AG09319 (cell line): ENCODE data around the gene ARHGAP26.

ENCODE experiments used
- DNase-seq: peaks from one replicate; pipeline ENCODE4 v3.0.0-alpha.2; 2010; ENCODE audit warnings: low read depth; ENCODE audit errors: extremely low read depth
- TF ChIP-seq, protein P1 (sequence below): IDR thresholded peaks from 2 replicates; pipeline ENCODE4 v1.5.1; 2011; ENCODE audit warnings: low read depth, mild to moderate bottlenecking, inconsistent platforms, low read length, moderate library complexity

ARHGAP26 gene

DNA sequence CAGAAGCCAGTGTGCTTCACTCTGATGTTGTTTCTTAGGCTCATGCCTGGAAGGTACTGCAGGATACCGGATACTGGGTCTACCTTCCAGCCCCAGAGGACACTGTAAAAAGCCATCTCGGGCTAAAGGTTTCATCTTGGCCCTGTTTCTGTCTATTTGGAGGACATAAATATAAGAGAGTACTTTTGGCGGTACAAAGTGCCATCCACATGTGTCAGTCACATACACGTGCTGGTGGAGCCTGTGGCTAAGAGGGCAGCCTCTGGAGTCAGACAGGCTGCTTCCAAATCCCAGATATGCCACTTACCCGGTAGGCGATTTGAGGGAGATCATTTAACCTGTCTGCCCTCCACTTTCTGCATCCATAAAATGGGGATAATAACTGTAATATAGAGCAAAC lies 472.9 kb downstream of the ARHGAP26 start:
- DNase-seq = no peak
- TF ChIP-seq, protein P1, sequence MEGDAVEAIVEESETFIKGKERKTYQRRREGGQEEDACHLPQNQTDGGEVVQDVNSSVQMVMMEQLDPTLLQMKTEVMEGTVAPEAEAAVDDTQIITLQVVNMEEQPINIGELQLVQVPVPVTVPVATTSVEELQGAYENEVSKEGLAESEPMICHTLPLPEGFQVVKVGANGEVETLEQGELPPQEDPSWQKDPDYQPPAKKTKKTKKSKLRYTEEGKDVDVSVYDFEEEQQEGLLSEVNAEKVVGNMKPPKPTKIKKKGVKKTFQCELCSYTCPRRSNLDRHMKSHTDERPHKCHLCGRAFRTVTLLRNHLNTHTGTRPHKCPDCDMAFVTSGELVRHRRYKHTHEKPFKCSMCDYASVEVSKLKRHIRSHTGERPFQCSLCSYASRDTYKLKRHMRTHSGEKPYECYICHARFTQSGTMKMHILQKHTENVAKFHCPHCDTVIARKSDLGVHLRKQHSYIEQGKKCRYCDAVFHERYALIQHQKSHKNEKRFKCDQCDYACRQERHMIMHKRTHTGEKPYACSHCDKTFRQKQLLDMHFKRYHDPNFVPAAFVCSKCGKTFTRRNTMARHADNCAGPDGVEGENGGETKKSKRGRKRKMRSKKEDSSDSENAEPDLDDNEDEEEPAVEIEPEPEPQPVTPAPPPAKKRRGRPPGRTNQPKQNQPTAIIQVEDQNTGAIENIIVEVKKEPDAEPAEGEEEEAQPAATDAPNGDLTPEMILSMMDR = no peak

DNA sequence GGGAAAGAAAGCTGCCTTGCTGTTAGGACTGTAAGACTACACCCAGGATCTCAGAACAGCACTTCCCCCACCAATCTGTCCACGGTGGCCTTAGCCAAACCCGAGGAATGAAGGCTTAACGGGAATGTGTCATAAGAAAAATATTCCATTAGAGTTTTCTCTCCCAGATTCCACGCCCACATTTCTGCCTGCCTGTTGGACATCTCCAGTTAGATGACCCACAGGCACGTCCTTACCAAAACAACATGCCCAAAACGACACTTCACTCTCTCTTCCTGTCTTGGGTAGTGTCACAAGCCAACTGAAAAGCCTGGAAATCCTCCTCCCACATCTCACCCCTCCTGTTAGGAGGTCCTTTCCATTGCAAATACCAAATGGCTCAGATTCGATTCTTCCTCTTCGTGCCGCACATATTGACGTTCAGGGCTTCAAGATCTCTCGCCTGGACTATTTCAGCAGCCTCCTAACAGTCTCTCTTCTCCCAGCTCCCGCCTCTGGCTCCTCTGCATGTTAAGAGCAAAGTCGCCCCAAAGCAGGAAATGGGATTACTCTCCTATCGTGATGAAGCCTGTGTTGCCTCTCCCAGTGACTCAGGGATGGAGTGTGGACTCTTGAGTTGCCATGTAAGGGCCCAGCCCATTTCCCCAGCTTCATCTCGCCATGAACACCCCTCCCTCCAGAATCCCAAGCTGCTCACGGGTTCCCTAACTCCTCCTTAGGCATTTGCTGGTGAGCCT lies 474.0 kb downstream of the ARHGAP26 start:
- TF ChIP-seq, protein P1 = no peak
- DNase-seq = peak; percentile 93

DNA sequence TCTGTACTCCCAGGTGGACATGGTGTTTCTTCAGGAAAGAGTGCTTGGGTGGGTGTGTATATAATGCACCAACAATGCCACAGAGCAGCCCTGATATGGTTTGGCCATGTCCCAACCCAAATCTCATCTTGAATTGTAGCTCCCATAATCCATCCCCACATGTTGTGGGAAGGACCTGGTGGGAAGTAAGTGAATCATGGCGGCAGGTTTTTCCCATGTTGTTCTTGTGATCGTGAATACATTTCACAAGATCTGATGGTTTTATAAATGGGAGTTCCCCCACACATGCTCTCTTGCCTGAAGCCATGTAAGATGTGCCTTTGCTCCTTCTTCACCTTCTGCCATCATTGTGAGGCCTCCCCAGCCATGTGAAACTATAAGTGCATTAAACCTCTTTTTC lies 474.8 kb downstream of the ARHGAP26 start:
- TF ChIP-seq, protein P1 = no peak

DNA sequence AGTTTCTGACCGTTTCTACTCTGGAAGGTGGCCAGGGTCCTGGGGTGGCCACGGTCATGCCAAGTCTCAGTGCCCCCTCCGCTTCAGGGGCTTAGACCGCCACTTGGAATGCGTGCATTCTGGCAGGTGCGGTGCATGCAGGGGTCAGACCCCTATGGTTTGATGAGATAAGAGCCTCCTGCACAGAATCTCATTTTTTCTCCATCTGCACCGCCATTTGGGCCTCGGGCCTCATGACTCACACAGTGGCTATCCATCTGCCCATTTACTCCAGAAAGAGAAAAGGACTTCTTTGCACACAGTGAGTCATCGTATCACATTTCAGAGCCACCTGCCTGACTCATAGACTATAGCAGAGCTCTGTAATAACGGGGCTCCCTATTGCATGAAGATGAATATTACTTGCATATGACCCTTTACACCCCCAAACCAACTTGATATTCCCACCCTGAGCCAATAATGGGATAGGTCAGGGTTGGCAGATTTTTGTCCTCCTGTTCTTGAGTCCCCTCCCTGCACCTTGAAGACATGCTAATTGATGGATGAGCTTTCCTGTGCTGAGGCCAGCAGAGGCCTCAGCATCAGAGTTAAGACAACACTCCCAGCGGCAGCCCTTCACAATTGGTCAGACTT lies 475.9 kb downstream of the ARHGAP26 start:
- TF ChIP-seq, protein P1 = no peak
- peak; percentile 65 for DNase-seq

More for the DNA sequence above, 474.8 kb downstream of the ARHGAP26 start:
- no peak for DNase-seq

DNA sequence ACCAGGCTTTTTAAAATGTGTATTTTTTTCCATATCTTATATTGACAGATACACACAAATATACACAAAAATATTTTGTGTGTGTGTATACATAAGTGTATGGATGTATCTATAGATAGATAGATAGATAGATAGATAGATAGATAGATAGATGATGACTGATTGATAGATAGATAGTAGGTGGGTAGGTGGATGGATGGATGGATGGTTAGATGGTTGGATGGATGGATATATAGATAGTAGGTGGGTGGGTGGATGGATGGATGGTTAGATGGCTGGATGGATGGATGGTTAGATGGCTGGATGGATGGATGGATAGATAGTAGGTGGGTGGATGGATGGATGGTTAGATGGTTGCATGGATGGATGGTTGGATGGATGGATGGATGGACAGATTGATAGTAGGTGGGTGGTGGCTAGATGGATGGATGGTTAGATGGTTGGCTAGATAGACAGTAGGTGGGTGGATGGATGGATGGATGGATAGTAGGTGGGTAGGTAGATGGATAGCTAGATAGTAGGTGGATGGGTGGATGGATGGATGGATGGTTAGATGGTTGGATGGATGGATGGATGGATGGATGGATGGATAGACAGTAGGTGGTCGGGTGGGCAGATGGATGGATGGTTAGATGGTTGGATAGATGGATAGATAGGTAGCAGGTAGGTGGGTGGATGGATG lies 477.1 kb downstream of the ARHGAP26 start:
- TF ChIP-seq, protein P1 = no peak
- no peak for DNase-seq

DNA sequence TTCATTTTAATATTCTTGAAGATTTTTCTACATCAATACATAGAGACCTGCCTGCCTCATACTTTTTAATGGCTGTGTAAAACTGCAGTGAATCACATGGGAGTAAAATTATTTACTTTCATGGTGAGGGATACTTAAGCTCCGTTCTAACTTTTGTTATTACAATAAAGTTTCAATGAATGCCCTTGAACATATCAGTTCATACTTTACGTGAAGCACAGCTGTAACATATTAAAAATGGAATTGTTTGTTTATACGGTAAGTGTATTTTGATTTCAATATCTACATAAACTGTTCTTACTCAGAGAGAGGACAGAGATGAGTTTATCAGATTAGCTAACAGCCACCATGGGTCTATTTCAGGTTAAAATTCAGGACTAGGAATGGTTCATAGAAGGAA lies 478.2 kb downstream of the ARHGAP26 start:
- TF ChIP-seq, protein P1 = no peak
- no peak for DNase-seq

DNA sequence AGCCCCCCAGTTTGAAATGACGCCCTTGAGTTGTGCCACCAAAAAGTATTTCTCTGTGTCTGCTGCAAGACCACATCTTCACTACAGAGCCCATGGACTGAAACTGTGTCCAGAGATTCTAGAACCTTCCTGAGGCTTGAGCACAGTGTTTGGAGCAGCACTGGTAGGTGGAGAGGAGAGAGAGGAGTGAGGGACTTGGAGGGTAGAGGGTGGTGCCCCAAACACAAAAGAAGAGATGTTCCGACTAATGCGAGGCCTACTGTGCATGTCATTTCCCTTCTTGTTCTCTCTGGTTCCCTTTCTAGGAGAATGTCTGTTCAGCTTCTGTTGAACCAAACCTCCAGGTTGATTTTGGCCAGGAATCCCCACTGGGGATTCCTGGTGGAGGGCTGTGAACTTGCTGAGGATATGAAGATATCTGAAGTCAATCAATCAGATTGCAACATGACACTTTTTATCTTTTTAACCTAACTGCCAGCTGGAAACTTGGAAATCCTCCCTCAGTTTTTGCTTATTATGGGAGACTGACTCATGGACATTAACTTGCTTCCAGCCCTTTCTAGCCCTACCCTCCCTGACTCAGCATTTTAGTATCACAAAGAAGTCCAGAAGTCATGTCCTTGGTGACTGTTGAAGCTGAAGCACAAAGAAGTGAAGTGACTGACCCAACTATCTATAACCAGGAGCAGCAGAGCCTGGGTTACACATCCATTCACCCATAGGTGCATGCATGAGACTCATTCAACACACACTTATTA lies 478.8 kb downstream of the ARHGAP26 start:
- DNase-seq = peak; percentile 54

More for the DNA sequence above, 478.8 kb downstream of the ARHGAP26 start:
- TF ChIP-seq, protein P1 = no peak
